Measurements from ENCODE around the gene SELENBP1.

SELENBP1 gene

DNA sequence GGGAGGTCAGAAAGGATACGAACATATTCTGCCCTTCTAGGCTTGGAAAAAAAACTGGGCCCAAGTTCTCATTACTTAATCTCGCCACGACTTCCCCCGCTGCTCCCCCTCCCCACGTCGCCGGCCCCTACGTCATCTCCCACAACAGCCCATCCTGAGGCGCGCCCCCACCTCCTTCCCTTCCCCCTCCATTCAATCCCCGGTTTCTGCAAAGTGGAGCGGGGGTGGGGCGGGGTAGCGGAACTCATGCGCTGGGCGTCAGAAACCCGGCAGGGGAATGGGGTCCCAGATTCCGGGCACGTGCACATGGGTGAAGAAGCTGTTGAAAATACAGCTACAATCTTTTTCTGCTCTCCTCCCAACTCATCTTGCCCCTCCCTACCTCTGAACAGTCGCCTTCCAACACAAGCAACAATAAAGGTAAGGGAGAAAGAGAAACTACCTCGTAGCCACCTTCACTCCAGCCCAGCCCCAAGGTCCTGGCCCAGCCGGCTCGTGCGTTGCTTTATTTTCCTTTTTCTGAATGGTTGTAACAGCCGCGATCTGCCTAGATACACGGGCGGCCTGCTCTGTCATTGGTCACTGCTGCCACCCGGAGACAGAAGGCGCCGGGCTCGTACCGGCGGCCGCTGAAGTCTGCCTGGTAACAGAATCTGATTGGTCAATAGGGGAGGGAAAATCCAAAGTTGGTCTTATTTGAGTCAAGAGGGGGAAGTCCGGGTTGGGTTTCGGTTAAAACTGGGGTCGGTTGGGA, 25.6 kb downstream of the SELENBP1 start, which contains the start of gene RFX5:
Gene RFX5 (minus strand): TSS at position 484 of the 754 bp plus-strand sequence. CDS start 932 bp downstream, outside the sequence.
- peak within 1 kb of the TSS; percentile 75 to 99 (median 88) for H3K27ac ChIP-seq
- H3K4me3 ChIP-seq = peak within 1 kb of the TSS; percentile 48 to 67 (median 56)

DNA sequence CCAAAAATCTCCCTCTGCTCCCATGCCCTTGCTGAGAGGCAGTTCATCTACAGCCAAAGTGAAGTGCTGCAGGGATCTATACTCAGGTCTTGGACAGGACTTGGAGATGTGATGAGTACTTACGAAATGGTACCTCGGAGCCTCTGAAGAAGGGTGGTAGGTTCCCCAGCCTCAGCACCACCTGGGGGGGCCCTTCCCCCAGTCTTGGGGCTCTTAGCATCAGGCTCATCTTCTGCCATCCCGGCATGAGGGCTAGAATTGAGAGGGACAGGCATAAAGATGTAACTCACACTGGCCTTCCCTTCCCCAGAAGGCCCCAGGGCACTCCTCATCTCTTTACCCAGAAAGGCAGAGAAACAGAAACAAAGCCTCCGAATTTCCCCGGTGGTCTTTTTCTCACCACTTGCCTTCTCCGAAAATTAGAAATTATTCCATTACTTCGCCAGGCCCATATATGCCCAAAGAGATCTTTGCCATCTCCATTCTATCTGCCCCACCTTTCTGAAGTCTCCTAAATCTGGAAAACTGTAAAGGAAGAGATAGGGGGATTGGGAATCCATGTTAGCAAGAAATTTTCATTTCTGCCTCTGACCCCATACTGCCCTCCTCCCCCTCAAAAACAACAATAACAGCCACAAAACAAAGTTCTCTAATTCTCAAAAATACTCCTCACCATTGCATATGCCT, 26.3 kb downstream of the SELENBP1 start:
- H3K27ac ChIP-seq = peak overlapping the region in 20 of 21 experiments; percentile 79 to 99 (median 88)
- H3K4me3 ChIP-seq = peak overlapping the region; percentile 48 to 67 (median 56)

DNA sequence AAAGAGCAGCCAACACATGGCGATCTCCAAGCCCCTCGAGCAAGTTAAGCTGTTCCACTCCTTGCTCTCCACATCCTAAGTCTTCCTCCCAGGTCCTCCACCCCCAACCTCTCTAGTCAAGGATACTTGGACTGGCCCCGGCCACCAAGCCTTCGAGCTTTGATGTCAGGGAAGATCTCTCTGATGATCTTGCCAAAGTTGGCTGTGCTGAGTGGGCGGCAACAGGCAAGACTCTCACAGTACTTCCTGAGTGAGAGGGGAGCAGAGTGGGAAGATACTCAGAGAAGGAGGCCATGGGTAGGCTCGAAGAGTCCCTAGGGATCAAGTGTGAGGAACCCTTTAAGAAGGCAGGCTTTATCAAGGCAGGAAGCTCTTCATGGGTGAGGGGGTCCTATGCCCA, 28.2 kb downstream of the SELENBP1 start:
- peak overlapping the region in 3 of 21 experiments; percentile 9 to 53 (median 34) for H3K27ac ChIP-seq
- H3K4me3 ChIP-seq = no peak overlapping the region

DNA sequence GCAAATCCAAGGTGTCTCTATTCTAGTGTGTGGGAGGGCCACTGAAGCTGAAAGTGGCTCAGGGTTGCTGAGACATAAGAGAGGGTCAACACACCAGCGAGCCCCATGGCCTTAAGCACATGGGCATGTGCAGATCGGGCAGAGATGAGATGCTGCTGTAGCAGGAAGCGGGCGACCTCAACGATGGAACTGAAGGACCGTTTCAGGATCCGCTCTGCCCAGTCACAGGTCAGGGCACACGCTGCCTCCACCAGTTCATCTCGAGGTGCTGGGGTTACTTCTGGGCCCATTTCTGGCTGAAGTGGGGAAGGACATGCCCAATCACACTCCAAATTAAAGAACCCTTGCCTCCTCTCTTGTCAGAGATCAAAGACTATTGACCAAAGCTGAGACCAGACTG, 28.9 kb downstream of the SELENBP1 start:
- no peak overlapping the region for H3K27ac ChIP-seq
- no peak overlapping the region for H3K4me3 ChIP-seq

DNA sequence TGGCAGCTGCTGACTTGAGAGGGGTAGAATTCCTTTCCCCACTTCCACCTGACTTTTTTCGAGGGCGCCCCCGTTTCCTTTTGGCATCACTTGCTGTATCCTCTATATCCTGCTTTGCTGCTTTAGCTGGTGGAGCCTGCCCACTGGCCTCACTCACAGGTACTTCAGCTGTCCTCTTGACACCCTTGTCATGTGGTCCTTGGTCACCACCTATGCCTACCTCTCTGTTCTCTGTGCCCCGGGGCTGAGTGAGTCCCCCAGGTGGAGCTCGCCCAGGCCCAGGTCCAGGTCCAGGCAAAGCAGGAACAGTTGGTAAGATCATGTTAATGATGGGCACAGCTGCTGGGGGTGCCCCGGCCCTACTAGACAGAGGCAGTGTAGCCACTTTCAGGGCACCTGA, 29.9 kb downstream of the SELENBP1 start:
- Histone ChIP-seq H3K27ac (no peak overlapping the region), H3K4me3 (no peak overlapping the region)

DNA sequence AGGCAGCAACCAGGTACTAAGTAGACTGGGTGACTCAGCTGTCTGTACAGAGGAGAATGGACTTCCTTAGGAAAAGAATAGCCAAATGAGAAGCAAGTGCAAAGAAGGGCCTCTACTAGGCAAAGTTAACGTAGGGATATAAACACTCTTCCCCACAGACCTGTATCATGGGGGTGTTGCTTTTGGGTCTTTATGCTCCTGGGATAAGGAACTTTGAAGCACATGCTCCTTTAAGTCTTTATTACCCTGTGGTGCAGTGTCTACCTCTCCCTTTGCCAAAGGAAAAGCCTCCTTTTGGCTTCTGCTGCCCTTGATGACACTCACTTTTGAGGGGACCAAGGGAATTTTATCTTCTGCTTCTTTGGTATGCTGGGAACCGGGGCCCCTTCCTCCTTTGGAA, 30.5 kb downstream of the SELENBP1 start:
- Histone ChIP-seq H3K4me3 (no peak overlapping the region), H3K27ac (no peak overlapping the region)

DNA sequence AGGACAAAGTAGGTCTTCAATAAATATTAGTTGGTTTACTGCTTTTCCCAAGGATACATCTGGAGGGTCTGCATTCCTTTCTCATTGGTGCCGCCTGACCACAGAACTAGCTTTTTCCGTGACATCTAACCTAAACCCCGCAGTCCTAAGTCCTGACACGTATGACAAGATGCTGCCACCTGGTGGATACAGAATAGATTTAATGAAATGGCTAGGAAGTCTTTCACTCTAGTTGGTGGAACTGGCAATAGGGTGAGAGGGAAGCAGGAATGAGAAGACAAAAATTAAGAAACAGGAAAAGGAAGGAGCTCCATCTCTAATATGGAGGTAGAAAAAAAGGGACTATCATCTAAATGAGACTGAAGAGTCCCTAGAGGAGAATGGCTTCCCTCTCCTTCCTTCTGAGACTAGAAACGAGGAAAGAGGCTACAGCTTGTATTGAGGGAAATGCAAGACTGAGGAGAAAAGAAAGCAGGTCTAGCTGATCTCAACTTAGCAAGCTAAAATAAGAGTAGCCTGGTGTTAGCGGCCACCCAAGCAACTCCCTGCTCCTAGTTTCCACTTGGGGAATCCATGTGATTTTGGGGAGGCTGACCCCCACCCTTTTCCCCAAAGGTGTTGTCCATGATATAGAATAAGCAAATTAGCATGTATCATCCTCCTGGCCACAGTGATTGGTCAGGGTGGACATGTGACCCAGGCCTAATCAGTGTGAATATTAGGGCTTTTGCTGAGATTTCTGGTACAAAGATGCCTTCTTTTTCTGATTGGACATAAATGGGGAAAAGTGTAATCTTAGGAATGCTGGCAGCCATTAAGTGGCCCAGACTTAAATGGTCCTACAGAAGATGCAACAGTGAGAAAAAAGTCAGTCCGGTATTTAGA, 31.4 kb downstream of the SELENBP1 start:
- Histone ChIP-seq H3K4me3 (no peak overlapping the region), H3K27ac (peak overlapping the region in 6 of 21 experiments; percentile 31 to 52 (median 40))

DNA sequence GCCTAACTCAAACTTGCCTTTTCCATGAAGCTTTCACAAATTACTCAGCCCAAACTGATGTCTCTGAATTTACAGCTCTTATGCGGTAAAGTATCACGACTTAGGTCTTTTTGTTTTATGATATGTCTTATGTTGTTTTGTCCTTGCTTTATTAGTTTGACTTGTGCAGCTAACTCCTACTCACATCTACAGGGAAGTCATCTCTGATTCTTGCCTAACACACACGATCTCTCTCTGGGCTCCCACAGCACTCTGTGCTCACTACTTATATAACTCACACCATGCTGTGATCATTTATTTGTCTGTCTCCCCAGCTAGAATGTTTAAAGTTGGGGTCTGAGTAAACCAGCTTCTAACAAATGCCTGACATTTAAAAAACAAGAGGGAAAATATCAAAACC, 35.9 kb downstream of the SELENBP1 start:
- Histone ChIP-seq H3K4me3 (no peak overlapping the region), H3K27ac (no peak overlapping the region)

DNA sequence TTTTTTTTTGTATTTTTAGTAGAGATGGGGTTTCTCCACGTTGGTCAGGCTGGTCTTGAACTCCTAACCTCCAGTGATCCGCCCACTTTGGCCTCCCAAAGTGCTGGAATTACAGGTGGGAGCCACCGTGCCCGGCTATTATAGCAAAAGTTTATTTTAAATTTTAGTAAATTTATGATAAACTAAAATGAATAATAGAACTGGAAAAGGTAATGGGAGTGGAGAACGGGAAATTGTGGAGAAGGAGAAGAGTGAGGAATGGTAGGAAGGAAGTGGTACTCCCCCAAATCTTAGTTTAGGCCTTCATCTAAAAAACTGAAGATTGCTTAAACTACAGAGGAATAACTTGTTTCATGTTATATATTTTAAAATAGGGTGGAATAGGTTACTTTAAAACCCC, 37.7 kb downstream of the SELENBP1 start:
- H3K27ac ChIP-seq = no peak overlapping the region
- no peak overlapping the region for H3K4me3 ChIP-seq

DNA sequence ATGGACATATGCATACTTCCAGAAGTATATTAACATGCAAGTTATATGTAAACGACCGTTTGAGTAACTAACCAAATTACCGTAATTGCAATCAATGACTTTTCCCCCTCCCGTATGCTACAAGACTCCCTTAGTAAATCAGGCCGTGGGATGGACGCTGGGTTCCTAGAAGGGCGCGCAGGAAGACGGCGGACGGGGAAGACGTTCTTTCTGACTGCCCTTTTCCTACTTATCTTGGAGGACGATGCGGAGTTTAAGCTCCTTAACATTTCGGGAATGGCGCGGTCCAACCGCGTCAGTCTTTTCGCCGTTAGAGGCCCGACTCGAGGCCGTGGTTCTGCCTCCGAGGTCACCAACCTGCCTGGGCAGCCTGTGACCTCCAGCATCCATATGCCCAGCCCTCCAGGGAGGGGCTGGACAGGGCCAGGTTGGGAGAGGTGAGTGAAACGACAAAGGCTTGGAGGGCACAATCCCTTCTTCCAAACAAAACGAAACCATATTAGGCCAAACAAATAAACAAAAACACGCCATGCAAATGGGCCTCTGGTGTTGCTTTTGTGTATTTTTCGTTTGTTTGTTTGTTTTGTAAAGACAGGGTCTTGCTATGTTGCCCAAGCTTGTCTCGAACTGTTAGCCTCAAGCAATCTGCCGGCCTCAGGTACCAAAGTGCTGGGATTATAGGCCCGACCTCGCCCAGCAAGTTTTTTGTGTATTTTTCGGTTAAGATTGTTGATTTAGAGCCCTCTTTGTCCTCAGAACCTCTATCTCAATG, 44.4 kb downstream of the SELENBP1 start:
- H3K4me3 ChIP-seq = peak overlapping the region; percentile 76 to 97 (median 80)
- peak overlapping the region in 20 of 21 experiments; percentile 81 to 100 (median 98) for H3K27ac ChIP-seq

DNA sequence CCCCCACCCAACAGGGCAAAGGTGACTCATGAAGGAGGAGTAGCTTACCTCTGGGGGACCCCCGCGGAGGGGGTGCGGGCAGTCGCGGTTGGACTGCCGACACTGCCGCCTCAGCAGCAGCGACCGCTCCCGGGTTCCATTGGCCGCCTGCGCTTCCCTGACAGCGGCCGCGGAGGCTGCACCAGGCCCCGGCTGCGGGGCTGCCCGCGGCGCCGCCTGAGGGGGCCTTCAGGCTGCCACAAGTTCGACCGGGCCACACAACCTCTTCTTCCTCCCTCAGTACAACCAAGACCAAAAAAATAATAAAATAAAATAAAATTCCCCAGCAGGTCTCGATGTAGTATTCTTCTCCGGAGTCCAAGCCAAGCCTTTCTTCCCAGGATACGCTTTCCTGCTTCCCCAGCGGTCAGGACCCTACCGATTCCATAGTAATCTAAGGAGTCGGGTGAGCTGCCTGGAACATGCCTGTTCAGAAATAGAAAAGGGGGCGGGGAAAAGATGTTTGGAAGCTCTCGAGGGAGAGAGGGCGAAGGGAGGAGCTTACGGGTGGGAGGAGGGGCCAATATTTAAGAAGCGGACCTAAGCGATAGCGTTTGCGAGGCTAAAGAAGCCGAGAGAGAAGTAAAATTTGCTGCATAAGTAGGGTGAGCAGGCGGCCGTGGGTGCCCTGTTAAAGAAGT, 45.1 kb downstream of the SELENBP1 start, which contains the start of gene PI4KB:
Gene PI4KB (minus strand): TSS at position 194 of the 680 bp plus-strand sequence. CDS start 10,935 bp downstream, outside the sequence.
- Histone ChIP-seq H3K27ac (peak within 1 kb of the TSS; percentile 83 to 100 (median 98)), H3K4me3 (peak within 1 kb of the TSS; percentile 76 to 97 (median 80))

DNA sequence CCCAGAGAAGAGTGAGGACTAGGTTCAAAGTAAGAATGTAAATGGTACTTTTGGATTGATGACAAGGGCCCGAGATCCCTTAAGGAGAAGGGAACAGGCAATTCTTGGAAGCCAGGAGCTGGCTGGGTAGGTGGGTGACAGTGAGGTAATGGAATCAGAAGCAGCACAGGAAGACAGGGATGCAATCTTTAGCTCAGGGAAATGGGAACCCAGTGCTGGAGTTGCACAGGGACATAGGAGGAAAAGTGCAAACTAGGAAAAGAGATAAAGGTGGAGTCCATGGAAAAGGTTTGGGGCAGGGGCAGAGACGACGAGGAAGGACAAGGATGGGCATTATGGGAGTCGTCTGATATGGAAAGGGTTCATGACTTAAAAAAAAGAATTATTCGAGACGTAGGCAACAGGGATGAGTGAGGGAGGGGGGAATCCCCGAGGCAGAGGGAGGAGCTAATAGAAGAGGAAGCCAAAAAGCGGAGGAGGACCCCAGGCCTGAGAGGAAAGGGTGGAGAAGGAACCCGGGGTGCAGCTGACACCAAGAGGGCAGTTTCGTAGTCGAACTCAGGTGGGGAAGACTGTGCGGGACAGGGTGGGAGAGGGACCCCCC, 45.8 kb downstream of the SELENBP1 start:
- peak overlapping the region; percentile 83 to 100 (median 98) for H3K27ac ChIP-seq
- peak overlapping the region; percentile 76 to 97 (median 80) for H3K4me3 ChIP-seq

DNA sequence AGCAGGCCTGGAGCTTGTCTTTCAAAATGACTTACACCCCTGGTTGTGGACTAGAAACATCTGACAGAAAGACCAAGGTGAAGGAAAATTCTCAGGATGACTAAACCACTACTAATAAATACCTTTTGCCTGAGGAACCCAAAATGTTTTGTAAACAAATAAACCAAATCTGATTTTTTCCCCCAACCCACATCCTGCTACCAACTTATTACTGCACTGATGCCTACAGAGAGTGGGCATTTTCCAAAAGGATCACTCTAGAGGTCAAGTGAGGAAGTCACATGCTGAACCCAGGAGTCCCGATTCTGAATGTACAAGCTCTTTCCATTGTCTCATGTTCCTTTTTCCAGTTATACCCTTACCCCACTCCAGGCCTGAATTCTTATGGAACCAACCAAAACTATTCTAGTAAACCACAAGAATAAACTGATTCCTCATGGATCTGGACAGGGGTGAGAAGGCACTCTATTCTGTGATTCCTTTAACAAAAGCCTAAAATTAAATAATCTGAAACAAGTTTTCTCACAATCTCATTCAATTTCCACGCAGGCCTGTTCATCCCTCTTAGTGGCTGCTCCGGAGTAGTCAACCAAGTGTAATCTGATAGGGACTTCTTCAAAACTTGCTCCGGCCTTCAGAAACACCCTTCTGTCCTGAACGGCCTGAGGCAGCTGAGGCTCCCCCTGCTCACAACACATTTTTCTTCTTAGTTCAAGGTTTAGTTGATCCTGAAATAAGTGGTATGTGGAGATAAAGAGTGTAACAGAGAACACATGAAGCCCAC, 46.7 kb downstream of the SELENBP1 start:
- H3K27ac ChIP-seq = peak overlapping the region in 19 of 21 experiments; percentile 89 to 100 (median 98)
- H3K4me3 ChIP-seq = peak overlapping the region; percentile 76 to 97 (median 80)

DNA sequence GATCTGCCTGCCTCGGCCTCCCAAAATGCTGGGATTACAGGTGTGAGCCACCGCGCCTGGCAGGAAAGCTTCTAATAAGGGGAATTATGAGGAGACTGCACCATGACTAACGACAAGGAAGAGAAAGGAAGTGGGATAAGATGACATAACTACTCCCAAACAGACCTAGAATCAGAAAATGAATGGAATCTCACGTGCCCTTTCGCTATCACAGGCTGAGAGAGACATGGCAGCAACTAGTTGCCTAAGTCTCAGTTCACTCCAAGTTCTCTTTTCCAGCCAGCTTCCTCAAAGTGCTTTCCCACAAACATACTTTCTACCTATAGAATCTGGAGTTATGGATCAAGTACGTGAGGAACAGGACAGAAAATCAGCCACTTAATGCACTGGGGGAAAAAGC, 47.3 kb downstream of the SELENBP1 start:
- H3K27ac ChIP-seq = peak overlapping the region in 14 of 21 experiments; percentile 2 to 100 (median 97)
- no peak overlapping the region for H3K4me3 ChIP-seq

DNA sequence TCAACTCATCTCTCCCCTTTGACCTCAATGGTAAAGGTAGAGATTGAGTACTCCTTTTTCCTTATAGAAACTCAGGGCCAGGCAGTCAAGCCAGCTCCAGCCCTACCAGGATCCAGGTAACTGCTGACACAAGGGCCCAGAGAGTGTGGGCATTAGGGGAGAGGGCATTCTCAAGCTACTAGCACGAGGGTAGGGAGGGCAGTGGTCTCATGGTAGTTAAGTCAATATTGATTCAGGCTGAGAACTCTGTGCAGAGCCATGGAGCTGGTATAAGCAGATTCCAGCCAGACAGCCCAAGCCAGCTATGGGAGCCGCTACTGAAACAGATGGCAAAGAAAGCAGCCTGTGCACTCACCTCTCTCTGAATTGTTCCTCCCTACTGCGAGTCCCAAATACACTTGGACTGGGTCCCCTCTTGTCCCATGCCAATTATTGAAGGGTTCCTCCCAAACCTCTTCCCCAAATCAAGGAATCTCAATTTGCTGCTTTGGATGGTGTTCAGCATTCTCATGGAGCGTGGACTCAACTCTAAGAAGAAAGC, 48.0 kb downstream of the SELENBP1 start:
- Histone ChIP-seq H3K4me3 (no peak overlapping the region), H3K27ac (peak overlapping the region in 4 of 21 experiments; percentile 16 to 100 (median 24))

DNA sequence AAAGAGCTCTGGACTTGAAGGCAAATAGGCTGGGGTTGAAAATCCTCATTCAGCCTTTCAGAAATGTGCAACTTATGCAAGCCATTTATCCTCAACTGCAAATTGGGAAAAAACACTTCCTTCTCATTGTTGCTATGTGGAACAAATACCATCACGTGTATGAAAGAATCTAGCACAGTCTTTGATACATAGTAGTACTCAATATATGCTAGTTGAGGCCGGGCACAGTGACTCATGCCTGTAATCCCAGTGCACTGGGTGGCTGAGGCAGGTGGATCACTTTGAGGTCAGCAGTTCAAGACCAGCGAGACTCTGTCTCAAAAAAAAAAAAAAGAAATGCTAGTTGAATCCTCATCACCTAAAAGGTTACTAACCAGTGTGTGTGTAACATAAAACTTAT, 53.5 kb downstream of the SELENBP1 start:
- H3K27ac ChIP-seq = peak overlapping the region in 2 of 21 experiments; percentile 32 to 52
- no peak overlapping the region for H3K4me3 ChIP-seq

Data from skin epidermis (tissue), 12 donors.